Measurements from ENCODE around the gene ELMOD3.
"Not testable (repeated sequence)": the region's sequence is repeated elsewhere in the genome, so short reads cannot be mapped to it uniquely, and the experiment has no call there.

The ELMOD3 gene

GRCh38 chr2:85377083-85377482 lies 22.5 kb downstream of the ELMOD3 start:
- DNase-seq: no peak

- no peak for DNase-seq
Observed at GRCh38 chr2:85378257-85378656, 23.7 kb downstream of the ELMOD3 start.

- no peak for DNase-seq
Observed at GRCh38 chr2:85380048-85380447, 25.5 kb downstream of the ELMOD3 start.

- not testable (repeated sequence) for DNase-seq
Observed at GRCh38 chr2:85383151-85383550, 28.6 kb downstream of the ELMOD3 start.

GRCh38 chr2:85383850-85384249 lies 29.3 kb downstream of the ELMOD3 start:
- DNase-seq: no peak

- no peak for DNase-seq
Observed at GRCh38 chr2:85385746-85386145, 31.2 kb downstream of the ELMOD3 start.

GRCh38 chr2:85387754-85388153 lies 33.2 kb downstream of the ELMOD3 start:
- DNase-seq: no peak

- DNase-seq: no peak
Observed at GRCh38 chr2:85388878-85389538, 34.4 kb downstream of the ELMOD3 start.

GRCh38 chr2:85390941-85391669 lies 36.5 kb downstream of the ELMOD3 start:
- no peak for DNase-seq

GRCh38 chr2:85393836-85394235 lies 39.3 kb downstream of the ELMOD3 start:
- DNase-seq: no peak

- no peak for DNase-seq
Observed at GRCh38 chr2:85394261-85394681, 39.7 kb downstream of the ELMOD3 start.

GRCh38 chr2:85394976-85395375 lies 40.4 kb downstream of the ELMOD3 start:
- no peak for DNase-seq

GRCh38 chr2:85395912-85396475 lies 41.4 kb downstream of the ELMOD3 start:
- DNase-seq: no peak

- no peak for DNase-seq
Observed at GRCh38 chr2:85396531-85397470, 42.2 kb downstream of the ELMOD3 start.

GRCh38 chr2:85397925-85398331 lies 43.4 kb downstream of the ELMOD3 start:
- DNase-seq: no peak

- DNase-seq: no peak
Observed at GRCh38 chr2:85398426-85399182, 44.0 kb downstream of the ELMOD3 start.

- DNase-seq: no peak
Observed at GRCh38 chr2:85399183-85399455, 44.5 kb downstream of the ELMOD3 start.

GRCh38 chr2:85400023-85400422 lies 45.5 kb downstream of the ELMOD3 start:
- no peak for DNase-seq

- DNase-seq: no peak
Observed at GRCh38 chr2:85400541-85401463, 46.2 kb downstream of the ELMOD3 start.

GRCh38 chr2:85401464-85401805 lies 46.9 kb downstream of the ELMOD3 start:
- DNase-seq: no peak

- DNase-seq: no peak
Observed at GRCh38 chr2:85401844-85402243, 47.3 kb downstream of the ELMOD3 start.
